Stomach (tissue), 9 donors: ENCODE measurements around the gene ZNF280D. TPM values are rescaled to one million over a fixed set of nuclear protein-coding genes. Genes with fewer than 3 reads are reported as not detected.

Source experiments
- DNase-seq, 2 donors: peaks; one replicate each; pipeline versions ENCODE4 v3.0.0 to v3.0.0-alpha.2; 2013 to 2019
- H3K27ac ChIP-seq, 5 donors: fragments of 200-600 bp in 4 of 5; sonication (generic) in 4 of 5; one replicate each; pipeline ENCODE4 v1.5.1; 2013 to 2019; ENCODE audit warnings: mild to moderate bottlenecking in 1 of 5, moderate library complexity in 1 of 5
- H3K27me3 ChIP-seq, 3 donors: fragments of 200-600 bp; sonication (generic); one replicate each; pipeline ENCODE4 v1.5.1; 2017 to 2019; ENCODE audit warnings: mixed run types in 1 of 3
- H3K36me3 ChIP-seq, 4 donors: fragments of 200-600 bp; sonication (generic); 1 replicate in 3 of 4; 2 replicates in 1 of 4; pipeline ENCODE4 v1.5.1; 2016 to 2019
- H3K4me1 ChIP-seq, 4 donors: fragments of 200-600 bp; sonication (generic); one replicate each; pipeline ENCODE4 v1.5.1; 2016 to 2019
- H3K4me3 ChIP-seq, 4 donors: fragments of 200-600 bp; sonication (generic) in 3 of 4; one replicate each; pipeline ENCODE4 v1.5.1; 2016 to 2019; ENCODE audit warnings: mild to moderate bottlenecking in 1 of 4
- H3K9me3 ChIP-seq, 4 donors: fragments of 200-600 bp; sonication (generic); one replicate each; pipeline ENCODE4 v1.5.1; 2016 to 2019
- EP300 ChIP-seq: sonication (generic); formaldehyde crosslinking; IDR thresholded peaks from one replicate; pipeline ENCODE4 v1.6.1; 2017; ENCODE audit warnings: antibody characterized with exemption
- POLR2A ChIP-seq, 4 donors: fragments of 450-650 bp; IDR thresholded peaks; one replicate each; pipeline ENCODE4 v1.6.1; 2016; ENCODE audit warnings: antibody characterized with exemption in 4 of 4, control low read depth in 2 of 4, mild to moderate bottlenecking in 1 of 4, moderate library complexity in 1 of 4
- POLR2AphosphoS5 ChIP-seq, 3 donors: sonication (generic); formaldehyde crosslinking; IDR thresholded peaks; one replicate each; pipeline ENCODE4 v1.6.1; 2016; ENCODE audit warnings: antibody characterized with exemption in 3 of 3
- WGBS, 5 donors: extraction: QIAGEN DNeasy Blood & Tissue Kit in 3 of 5; methylation state at CpG; one replicate each; pipeline versions ENCODE4 v1.1.5 to v1.1.7; 2013 to 2018; 5-methylcytosine and 5-hydroxymethylcytosine counted together
- intact Hi-C: fragments of 100-400 bp; cut with DNase I; formaldehyde crosslinking; loops from one replicate; pipeline ENCODE4 v1.15.1; 2023; ENCODE audit warnings: low total_unique reads
- polyA plus RNA-seq, 3 donors: library from polyadenylated mRNA; stranded (reverse); fragments of 200-250 nt; gene quantifications; one replicate each; pipeline ENCODE4 v1.2.3, GENCODE V29; 2013
- total RNA-seq, 5 donors: library from RNA; depleted of rRNA; stranded (reverse); fragments of >200 nt; gene quantifications; one replicate each; pipeline versions ENCODE4 v1.1.0 to v1.2.3, GENCODE V29; 2014 to 2016
- TF ChIP-seq, protein P1 (sequence below), 7 experiments: fragments of 450-650 bp in 4 of 7; fragments of 200-600 bp in 3 of 7; sonication (generic) in 3 of 7; IDR thresholded peaks; one replicate each; pipeline ENCODE4 v1.5.1; 2016 to 2019; ENCODE audit warnings: antibody characterized with exemption in 7 of 7, control low read depth in 2 of 7, mild to moderate bottlenecking in 1 of 7
- donor health status: healthy with polysubstance abuse.
- donor health status: Bipolar disorder and iron deficiency.
- donor health status: healthy.

The ZNF280D gene
- total and polyA plus RNA-seq, 8 donors, result 7.6 to 142 (median 33.3) TPM

DNA sequence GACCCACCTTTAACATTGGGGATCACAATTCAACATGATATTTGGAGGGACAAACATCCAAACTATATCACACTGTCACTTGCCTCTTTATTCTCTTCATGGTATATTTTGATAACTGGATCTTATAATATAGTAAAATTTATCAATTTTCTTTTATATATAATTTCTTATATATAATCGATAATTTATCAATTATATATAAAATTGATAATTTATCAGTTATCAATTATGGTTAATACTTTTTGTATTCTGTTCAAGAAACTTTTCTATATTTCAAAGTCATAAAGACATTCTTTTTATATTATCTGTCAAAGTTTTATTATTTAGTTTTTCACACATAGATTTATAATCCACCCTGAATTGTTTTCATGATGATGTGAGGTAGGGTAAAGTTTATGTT is 132.9 kb downstream of the ZNF280D start:
- 96 to 99% (median 97%) methylated on average over 1 of the region's 1 CpG for WGBS, 5 donors
- no peak overlapping the region for H3K4me3 ChIP-seq
- no peak for DNase-seq
- H3K9me3 ChIP-seq, result peaks cover 0 to 32% (median 16%) of the 10 kb centered on the region in 4 donors
- intact Hi-C loops, result no loop called here
- H3K36me3 ChIP-seq, result no peaks in the 10 kb centered on the region
- H3K27ac ChIP-seq, result no peak overlapping the region
- TF ChIP-seq POLR2A (IDR thresholded peaks at IDR 0.05) (no peak), POLR2AphosphoS5 (IDR thresholded peaks at IDR 0.05) (no peak), EP300 (no peak)
- TF ChIP-seq, protein P1, sequence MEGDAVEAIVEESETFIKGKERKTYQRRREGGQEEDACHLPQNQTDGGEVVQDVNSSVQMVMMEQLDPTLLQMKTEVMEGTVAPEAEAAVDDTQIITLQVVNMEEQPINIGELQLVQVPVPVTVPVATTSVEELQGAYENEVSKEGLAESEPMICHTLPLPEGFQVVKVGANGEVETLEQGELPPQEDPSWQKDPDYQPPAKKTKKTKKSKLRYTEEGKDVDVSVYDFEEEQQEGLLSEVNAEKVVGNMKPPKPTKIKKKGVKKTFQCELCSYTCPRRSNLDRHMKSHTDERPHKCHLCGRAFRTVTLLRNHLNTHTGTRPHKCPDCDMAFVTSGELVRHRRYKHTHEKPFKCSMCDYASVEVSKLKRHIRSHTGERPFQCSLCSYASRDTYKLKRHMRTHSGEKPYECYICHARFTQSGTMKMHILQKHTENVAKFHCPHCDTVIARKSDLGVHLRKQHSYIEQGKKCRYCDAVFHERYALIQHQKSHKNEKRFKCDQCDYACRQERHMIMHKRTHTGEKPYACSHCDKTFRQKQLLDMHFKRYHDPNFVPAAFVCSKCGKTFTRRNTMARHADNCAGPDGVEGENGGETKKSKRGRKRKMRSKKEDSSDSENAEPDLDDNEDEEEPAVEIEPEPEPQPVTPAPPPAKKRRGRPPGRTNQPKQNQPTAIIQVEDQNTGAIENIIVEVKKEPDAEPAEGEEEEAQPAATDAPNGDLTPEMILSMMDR (IDR thresholded peaks at IDR 0.05), result no peak
- H3K27me3 ChIP-seq, result no peaks in the 10 kb centered on the region
- no peaks in the 10 kb centered on the region for H3K4me1 ChIP-seq

DNA sequence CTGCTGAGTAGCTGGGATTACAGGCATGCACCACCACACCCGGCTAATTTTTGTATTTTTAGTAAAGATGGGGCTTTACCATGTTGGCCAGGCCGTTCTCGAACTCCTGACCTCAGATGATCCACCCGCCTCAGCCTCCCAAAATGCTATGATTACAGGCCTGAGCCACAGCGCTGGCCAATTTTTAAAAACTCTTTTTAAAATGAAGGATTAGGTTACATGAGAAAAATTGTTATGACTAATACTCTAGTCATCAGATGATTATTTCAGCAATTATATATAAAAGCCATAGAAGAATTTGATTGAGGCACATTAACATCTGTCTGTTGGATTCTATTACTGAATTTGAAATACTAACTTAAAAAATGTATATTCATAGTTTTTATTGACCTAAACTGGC is 134.3 kb downstream of the ZNF280D start:
- 85 to 91% (median 90%) methylated on average over 5 of the region's 5 CpGs for whole genome bisulfite sequencing, 5 donors
- DNase-seq, result no peak
- Histone ChIP-seq H3K36me3 (no peaks in the 10 kb centered on the region), H3K4me1 (no peaks in the 10 kb centered on the region), H3K27ac (no peak overlapping the region), H3K4me3 (no peak overlapping the region), H3K27me3 (no peaks in the 10 kb centered on the region), H3K9me3 (peaks cover 0 to 23% (median 16%) of the 10 kb centered on the region in 4 donors)
- TF ChIP-seq POLR2AphosphoS5 (IDR thresholded peaks at IDR 0.05), result no peak
- TF ChIP-seq POLR2A (IDR thresholded peaks at IDR 0.05), result no peak
- TF ChIP-seq EP300, result no peak
- TF ChIP-seq, protein P1 (IDR thresholded peaks at IDR 0.05), result no peak
- intact Hi-C loops, result no loop called here

DNA sequence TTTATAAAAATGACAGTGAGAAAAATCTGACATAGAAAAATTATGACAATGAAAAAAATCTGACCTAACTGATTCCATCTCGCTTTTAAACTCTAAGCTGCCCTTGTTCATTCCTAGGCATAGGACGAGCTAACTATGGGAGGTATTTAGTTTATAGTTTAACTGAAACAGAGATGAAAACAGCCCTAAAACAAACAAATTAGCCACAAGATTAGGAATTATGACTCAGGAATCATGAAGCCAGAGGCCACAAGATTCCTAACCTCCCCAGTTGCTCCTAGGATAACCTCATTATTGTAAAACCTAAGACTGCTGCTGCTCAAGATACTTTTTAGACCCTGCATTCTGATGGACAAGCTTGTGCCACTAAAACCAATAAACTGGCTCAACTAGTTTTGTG is 145.6 kb downstream of the ZNF280D start:
- Histone ChIP-seq H3K9me3 (peaks cover 11 to 43% (median 29%) of the 10 kb centered on the region in 4 donors), H3K4me1 (no peaks in the 10 kb centered on the region), H3K27me3 (no peaks in the 10 kb centered on the region), H3K27ac (no peak overlapping the region), H3K4me3 (no peak overlapping the region), H3K36me3 (no peaks in the 10 kb centered on the region)
- intact Hi-C loops, result no loop called here
- WGBS, 5 donors, result 76 to 83% (median 80%) methylated on average over 2 of the region's 2 CpGs
- TF ChIP-seq EP300 (no peak), POLR2AphosphoS5 (IDR thresholded peaks at IDR 0.05) (no peak), POLR2A (IDR thresholded peaks at IDR 0.05) (no peak)
- TF ChIP-seq, protein P1 (IDR thresholded peaks at IDR 0.05), result no peak
- DNase-seq, result no peak

DNA sequence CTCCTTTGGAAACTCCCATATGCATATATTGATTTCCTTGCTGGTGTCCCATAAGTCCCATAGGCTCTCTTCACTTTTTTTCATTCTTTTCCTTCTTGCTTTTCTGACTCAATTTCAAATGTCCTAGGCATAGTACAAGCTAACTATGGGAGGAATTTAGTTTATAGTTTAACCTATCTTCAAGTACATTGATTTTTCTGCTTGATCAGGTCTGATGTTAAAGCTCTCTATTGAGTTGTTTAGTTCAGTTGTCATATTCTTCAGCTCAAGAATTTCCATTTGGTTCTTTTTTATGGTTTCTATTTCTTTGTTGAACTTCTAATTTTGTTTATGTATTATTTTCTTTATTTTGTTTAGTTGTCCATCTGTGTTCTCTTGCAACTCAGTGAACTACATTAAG is 147.1 kb downstream of the ZNF280D start:
- H3K27ac ChIP-seq, result no peak overlapping the region
- H3K27me3 ChIP-seq, result no peaks in the 10 kb centered on the region
- H3K4me1 ChIP-seq, result no peaks in the 10 kb centered on the region
- no peak for TF ChIP-seq POLR2AphosphoS5 (IDR thresholded peaks at IDR 0.05)
- TF ChIP-seq, protein P1 (IDR thresholded peaks at IDR 0.05), result no peak
- TF ChIP-seq EP300, result no peak
- no peak for TF ChIP-seq POLR2A (IDR thresholded peaks at IDR 0.05)
- no peak for DNase-seq
- H3K4me3 ChIP-seq, result no peak overlapping the region
- no peaks in the 10 kb centered on the region for H3K36me3 ChIP-seq
- intact Hi-C loops, result no loop called here
- peaks cover 11 to 44% (median 29%) of the 10 kb centered on the region in 4 donors for H3K9me3 ChIP-seq
